ENCODE results near the gene ZNF282.

DNA sequence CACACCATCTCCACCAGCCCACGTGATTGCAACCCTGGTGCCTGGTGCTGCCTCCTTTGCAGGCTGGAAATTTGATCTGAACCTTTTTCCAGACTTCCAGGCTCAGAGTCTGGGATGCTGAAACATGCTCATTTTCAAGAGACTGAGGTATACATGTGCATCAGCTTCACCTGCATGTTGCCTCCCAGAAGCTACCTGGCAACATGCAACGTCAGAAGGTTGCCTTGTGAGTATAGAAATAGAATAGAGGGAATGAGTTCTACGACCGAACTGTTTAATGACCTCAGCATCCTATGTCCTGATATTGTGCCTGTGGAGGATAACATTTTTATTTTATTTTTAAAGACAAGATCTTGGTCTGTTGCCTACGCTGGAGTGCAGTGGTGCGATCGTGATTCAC is 42.2 kb downstream of the ZNF282 start:
- TF ChIP-seq POLR2A (IDR thresholded peaks at IDR 0.05) (no peak), CTCF (IDR thresholded peaks at IDR 0.05 in 8 of 11, conservative IDR thresholded peaks at IDR 0.05 in 3 of 11) (no peak), POLR2AphosphoS5 (IDR thresholded peaks at IDR 0.05) (no peak)

Measured in spleen (tissue), 7 donors.